Inflammatory macrophage treated with lipopolysaccharide for 1 hour (primary cell): Measurements from ENCODE around the gene SLIT3.

Source experiments
- DNase-seq, 2 donors: peaks; one replicate each; pipeline ENCODE4 v3.0.0-alpha.2; 2020 to 2022

Gene SLIT3

GRCh38 chr5:169098331-169099121 is 202.4 kb downstream of the SLIT3 start:
- DNase-seq, result no peak

DNA sequence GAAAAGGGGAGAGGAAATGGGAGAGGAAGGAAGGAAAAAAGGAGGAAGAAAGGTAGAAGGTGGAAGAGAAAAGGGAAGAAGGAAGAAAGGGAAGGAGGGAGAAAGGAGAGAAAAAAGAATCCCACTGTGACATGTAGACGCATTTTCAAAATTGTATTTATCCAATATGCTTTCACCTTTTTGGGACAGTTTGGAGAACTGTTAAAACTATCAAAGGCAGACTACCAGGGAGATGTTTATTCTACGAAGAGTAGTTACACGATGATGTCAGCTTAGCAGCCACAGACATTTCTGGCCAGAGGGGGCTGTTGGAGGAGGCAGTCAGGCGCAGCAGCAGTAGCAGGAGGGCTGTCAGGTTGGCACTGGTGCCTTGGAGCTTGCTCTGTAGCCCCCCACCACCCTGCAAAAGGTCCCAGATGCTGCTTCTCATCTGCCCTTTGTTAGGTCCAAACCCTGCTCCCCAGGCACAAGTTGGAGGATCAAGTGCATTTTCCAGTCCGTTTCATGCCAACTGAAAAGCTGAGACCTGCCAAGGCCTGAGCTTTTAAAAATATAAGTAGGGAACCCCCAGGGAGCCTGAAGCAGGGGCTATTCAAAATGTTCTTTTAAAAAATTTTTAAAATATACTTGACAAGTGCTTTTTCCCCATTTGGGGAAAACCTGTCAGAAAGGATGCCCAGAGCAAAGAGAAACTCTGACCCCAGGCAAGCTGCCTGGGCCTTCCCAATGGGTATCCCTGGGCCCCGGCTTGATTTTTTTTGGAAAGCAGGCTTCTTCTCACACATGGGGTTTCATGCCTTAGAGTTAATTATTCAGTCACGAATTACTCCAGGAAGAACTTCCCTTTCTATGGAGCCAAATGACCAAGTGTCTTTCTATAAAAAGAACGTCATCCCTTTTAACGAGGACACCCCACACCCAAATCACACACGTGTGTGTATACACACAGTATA is 203.3 kb downstream of the SLIT3 start:
- DNase-seq, result no peak

DNA sequence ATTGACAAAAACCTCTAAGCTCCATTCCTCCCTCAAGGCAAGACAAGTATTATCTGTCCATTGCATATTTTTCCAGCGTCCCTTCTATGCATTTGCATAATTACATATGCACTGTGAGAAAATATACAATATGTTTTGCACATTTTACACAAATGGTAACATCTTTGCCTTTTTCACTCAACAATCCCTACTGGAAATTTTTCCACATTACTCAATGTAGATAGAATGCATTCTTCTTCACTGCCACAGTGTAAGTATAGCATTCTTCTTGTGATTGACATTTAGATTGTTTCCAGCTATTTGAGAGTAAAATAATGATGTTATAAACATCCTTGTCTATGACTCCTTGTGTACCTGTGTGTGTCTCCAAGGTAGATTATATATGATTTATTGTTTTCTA is 205.0 kb downstream of the SLIT3 start:
- no peak for DNase-seq

- DNase-seq, result no peak
These were observed 205.5 kb downstream of the SLIT3 start for GRCh38 chr5:169095410-169095960.

DNA sequence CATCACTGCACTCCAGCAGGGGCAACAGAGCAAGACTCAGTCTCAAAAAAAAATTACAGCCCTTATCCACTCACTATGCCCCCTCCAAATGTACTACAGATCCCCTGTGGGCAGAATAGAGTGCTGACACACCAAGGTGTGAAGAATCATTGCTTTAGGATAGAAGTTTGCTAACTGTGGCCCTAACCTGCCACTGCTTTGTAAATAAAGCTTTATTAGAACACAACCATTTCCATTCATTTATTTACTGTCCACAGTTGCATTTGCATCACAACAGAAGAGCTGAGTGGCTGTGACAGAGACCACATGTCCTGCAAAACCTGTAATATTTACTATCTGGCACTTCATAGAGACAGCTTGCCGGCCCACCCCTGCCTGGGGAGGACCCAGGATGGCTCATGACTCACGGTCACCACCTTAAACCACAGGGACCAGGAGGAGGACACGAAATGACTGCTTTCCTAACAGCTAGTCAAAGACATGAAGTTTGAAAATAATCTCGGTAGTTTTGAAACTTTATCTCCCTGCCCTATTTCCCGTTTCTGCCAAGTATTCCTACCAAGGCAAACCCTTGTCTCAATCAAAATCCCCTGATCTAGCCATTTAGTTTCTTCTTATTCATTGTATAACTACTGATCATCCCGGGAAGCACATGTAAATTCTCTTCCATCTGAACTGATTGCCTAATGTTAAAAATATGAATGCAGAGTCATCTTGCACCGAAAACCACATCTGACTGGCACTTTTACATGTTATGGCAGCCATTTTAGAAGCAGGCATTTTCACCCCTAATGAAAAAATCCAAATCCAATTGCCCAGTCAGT is 206.1 kb downstream of the SLIT3 start:
- DNase-seq, result no peak

DNA sequence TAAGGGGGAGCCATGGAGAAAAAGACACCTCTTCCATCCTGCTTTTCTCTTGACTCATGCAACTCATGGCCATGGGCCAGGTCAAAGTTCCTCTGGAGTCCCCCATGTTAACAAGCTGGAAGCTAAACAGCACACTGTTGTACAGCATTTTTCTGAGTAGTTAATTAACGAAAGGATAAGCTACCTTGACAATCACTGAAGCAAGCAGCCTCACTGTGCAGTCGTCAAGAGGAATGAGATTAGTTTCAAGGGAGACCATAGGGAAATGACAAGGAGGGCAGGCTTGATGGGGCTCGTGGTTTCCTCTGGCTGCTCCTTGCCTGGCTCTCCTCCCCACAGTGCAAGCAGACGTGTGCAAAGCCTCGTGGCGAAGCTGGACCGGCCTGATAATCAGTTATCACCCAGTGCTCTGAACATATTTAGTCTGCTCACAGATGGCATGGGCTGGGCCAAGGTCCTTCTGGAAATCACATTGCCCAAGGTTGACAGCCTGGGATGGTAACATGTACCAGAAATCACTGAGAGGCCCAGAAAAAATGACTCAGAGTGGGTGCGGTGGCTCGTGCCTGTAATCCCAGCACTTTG is 209.5 kb downstream of the SLIT3 start:
- DNase-seq, result no peak

- no peak for DNase-seq
These were observed 211.6 kb downstream of the SLIT3 start for GRCh38 chr5:169089343-169089742.

- DNase-seq, result no peak
These were observed 212.8 kb downstream of the SLIT3 start for GRCh38 chr5:169088028-169088725.

- DNase-seq, result no peak
These were observed 215.3 kb downstream of the SLIT3 start for GRCh38 chr5:169085636-169086035.

GRCh38 chr5:169085212-169085611 is 215.7 kb downstream of the SLIT3 start:
- DNase-seq, result no peak

- DNase-seq, result no peak
These were observed 216.2 kb downstream of the SLIT3 start for GRCh38 chr5:169084775-169085174.

DNA sequence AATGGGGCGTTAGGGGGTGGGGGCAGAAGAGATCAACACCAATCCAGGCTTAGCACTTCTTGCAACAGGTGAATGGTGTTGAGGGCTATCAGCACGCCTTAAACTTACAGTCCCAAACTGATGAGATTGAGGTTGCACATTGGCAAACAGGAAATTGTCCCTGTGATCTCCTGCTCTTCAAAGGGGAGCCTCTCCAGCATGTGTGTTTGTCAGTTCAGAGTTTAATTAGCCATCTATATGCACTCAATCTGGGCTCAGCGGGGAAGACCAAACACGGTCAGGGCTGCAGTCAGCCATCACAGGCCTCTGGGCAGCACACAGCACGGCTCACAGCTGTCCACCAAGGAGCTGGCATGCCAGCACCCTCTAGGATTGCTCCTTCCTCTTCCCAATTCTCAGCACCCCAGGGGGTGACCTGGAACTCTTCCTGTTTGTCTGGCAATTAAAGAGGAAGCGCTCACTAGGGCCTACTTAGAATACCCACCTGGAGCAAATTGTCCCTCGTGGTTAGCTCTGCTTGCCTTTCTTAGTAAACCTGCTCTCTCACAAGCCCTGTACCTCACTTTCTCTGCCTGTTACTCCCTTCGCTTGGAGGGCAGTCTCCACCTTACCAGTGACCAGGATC is 217.4 kb downstream of the SLIT3 start:
- no peak for DNase-seq

DNA sequence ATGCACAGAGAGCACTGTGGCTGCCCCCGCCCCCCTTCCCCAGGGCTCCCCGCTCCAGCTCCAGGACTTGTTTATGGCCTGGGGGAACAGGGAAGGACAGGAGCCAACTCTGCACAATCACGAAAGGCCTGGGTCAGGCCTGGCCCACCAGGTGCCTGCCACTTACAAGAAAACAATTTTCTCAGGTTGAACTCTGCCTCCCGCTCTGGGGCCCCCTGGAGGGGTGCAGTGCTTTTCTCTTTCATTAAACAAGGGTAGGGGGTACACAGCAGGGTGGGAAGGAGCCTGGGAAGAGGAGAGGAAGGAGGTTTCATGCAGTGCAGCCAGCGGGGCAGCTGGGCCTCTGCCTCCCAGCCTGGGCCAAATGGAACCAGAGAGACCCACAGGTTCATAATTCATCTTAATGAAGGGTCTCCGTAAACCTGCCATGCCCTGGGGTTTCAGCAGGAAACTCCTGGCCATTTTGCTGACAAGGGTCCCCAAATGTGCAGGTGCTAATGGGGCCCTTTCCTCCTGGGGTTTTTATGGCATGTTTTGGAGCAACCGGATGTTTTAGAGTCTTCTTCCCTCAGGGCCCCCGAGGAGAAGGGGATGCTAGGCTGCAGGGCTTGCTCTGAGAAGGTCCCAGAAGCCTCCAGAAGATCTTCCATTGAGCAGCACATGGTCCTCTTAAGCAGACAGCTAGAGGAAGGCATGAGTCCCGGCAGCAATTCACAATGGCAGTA is 219.8 kb downstream of the SLIT3 start:
- no peak for DNase-seq

DNA sequence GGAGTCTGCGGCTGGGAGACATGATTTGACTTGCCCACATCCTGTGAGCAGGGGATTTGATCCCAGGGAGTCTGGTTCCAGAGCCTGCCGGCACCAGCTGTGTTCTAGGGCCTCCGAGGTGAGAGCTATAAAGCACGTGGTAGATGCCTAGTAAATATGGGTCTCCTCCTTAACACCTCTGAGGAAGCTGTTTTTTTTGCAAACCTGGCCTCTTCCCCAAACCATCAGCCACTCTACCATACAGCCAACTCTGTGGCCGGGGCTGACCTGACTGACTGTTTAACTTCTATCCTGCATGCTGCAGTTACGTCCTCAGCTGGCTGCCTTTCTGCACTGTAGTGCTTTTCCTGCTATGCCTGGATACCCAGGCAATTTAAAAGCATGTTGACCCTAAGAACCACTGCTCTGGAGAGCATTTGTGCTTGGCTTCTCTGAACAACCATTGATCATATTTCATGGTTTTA is 220.5 kb downstream of the SLIT3 start:
- DNase-seq, result no peak

- no peak for DNase-seq
These were observed 221.2 kb downstream of the SLIT3 start for GRCh38 chr5:169079697-169080096.

- no peak for DNase-seq
These were observed 226.1 kb downstream of the SLIT3 start for GRCh38 chr5:169074839-169075238.

DNA sequence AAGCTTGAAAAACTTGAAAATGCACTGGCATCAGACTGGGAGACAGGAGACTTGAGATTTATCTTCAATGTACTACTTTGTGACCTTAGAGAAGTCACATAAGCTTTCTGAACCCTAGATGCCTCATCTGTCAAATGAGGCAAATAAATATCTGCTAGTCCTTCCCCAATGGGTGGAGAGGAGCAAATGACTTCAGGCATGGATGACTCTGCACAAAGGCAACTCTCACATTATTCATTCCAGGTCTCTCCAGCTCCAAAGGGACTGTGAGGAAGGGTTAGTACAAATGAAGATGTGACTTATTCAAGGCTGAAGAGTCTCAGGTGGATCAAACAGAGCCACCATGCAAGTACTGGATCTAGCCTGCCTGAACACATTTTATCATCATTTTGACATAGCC is 228.7 kb downstream of the SLIT3 start:
- no peak for DNase-seq

DNA sequence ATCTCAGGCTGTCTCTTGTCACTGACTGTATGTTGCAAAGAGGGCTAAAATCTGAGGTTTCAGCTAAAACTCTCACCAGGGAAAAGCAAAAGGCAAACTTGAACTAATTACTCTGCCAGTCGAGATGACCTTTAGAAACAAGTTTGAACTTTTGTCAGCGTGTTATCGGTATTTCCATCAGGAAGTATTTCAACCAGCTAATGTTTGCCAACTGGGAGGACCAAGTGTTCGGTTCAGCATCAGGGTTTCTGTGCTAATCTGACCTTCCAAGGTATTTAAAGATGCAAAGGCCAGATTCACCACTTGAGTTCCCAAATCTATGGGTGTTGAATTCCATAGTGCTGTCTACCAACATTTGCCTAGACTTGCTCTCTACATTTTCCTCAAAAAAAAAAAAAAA is 230.5 kb downstream of the SLIT3 start:
- DNase-seq, result no peak

DNA sequence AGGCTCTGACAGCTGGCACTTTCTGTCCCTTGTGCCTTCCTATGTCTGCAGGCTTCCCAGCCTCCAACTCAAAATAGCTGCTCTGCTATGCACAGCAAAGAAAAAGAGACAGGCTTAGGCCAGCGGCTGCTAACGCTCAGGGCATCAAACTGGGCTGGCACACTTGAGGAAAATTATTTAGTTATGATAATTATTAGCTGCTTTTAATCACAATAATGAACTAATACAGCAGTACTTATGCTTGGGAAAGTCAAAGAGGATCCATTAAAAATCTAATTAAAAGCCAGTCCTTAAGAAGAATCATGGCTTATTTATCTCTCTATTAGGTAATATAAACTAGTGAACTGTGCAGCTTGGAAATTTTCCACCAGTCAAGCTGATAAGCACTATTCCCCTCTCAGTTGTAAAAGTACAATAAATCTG is 233.2 kb downstream of the SLIT3 start:
- no peak for DNase-seq

DNA sequence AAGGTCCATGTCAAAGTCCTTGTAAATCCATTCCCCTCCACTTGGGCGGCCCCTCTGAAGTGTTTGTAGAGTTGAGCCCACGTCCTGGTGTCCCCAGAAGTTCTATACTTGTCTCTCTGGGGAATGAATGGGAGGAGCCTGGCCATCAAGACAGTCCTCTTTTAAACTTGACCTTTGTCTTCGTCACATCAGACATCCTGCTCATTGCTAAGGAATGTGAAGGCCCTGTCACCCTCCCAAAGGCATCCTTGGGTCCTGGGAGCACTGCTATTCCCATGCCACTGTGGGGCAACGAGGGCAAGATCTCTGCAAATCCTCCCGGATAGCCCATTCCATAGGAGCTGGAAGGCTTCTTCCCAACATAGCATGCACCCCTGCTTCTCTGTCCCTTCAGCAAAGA is 235.5 kb downstream of the SLIT3 start:
- DNase-seq, result no peak
